ENCODE measurements around the gene RHOC. TPM values are rescaled to one million over a fixed set of nuclear protein-coding genes. Genes with fewer than 3 reads are reported as not detected.

RHOC gene
- total RNA-seq, 1 experiment from 2014 or later, result 154 TPM

- intact Hi-C loops (cut with micrococcal nuclease), result loop anchor here (2.0 to 10.0 kb wide), 3 partner anchors 29 to 179 kb away; partner anchors contain the start of gene MOV10
- ATAC-seq (no peak), DNase-seq (ENCODE audit: low read depth, low spot score) (no peak)
- Histone ChIP-seq H4K20me1 (ENCODE audit: insufficient read depth) (no peaks in the 10 kb centered on the region), H3K9me3 (ENCODE audit: control insufficient read depth in 1 of 2, insufficient read depth in 1 of 2, low read depth in 1 of 2, low read length in 2 of 2) (no peaks in the 10 kb centered on the region), H3K9me2 (ENCODE audit: insufficient read depth) (no peaks in the 10 kb centered on the region), H2AFZ (ENCODE audit: low read depth, low read length, poor library complexity, severe bottlenecking) (no peak overlapping the region), H3K27me3 (ENCODE audit: insufficient read depth, low read length) (no peaks in the 10 kb centered on the region), H3K9ac (ENCODE audit: low read length) (no peak overlapping the region), H3K4me1 (ENCODE audit: control insufficient read depth in 1 of 2, insufficient read depth in 2 of 2, low read length in 2 of 2) (peaks cover 54 to 78% of the 10 kb centered on the region in 2 experiments), H3K27ac (ENCODE audit: low read depth, low read length) (no peak overlapping the region; the same call in 1 of the 2 replicates), H3K79me2 (ENCODE audit: insufficient read depth, low read length) (peaks cover 39% of the 10 kb centered on the region), H3K4me3 (replicated peaks in 1 of 2; ENCODE audit: low read depth in 1 of 2, low read length in 2 of 2) (no peak overlapping the region), H3K4me2 (ENCODE audit: low read length) (peak overlapping the region; percentile 93; the same call in 1 of the 2 replicates), H3K36me3 (ENCODE audit: control insufficient read depth in 1 of 2, insufficient read depth in 2 of 2, low read length in 2 of 2) (peaks cover 2 to 23% of the 10 kb centered on the region in 2 experiments; a peak in 1 of 4 replicates)
- BruUV-seq (replicated peaks), result no TSS peak
- no peak for TF ChIP-seq ZFX (IDR thresholded peaks at IDR 0.05)
- TF ChIP-seq ELF1 (IDR thresholded peaks at IDR 0.05; ENCODE audit: borderline replicate concordance, low read depth), result no peak
- TF ChIP-seq, protein P1, sequence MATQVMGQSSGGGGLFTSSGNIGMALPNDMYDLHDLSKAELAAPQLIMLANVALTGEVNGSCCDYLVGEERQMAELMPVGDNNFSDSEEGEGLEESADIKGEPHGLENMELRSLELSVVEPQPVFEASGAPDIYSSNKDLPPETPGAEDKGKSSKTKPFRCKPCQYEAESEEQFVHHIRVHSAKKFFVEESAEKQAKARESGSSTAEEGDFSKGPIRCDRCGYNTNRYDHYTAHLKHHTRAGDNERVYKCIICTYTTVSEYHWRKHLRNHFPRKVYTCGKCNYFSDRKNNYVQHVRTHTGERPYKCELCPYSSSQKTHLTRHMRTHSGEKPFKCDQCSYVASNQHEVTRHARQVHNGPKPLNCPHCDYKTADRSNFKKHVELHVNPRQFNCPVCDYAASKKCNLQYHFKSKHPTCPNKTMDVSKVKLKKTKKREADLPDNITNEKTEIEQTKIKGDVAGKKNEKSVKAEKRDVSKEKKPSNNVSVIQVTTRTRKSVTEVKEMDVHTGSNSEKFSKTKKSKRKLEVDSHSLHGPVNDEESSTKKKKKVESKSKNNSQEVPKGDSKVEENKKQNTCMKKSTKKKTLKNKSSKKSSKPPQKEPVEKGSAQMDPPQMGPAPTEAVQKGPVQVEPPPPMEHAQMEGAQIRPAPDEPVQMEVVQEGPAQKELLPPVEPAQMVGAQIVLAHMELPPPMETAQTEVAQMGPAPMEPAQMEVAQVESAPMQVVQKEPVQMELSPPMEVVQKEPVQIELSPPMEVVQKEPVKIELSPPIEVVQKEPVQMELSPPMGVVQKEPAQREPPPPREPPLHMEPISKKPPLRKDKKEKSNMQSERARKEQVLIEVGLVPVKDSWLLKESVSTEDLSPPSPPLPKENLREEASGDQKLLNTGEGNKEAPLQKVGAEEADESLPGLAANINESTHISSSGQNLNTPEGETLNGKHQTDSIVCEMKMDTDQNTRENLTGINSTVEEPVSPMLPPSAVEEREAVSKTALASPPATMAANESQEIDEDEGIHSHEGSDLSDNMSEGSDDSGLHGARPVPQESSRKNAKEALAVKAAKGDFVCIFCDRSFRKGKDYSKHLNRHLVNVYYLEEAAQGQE (IDR thresholded peaks at IDR 0.05; ENCODE audit: low read depth), result no peak
- TF ChIP-seq EZH2 (IDR thresholded peaks at IDR 0.05), result no peak
- TF ChIP-seq, protein P2, sequence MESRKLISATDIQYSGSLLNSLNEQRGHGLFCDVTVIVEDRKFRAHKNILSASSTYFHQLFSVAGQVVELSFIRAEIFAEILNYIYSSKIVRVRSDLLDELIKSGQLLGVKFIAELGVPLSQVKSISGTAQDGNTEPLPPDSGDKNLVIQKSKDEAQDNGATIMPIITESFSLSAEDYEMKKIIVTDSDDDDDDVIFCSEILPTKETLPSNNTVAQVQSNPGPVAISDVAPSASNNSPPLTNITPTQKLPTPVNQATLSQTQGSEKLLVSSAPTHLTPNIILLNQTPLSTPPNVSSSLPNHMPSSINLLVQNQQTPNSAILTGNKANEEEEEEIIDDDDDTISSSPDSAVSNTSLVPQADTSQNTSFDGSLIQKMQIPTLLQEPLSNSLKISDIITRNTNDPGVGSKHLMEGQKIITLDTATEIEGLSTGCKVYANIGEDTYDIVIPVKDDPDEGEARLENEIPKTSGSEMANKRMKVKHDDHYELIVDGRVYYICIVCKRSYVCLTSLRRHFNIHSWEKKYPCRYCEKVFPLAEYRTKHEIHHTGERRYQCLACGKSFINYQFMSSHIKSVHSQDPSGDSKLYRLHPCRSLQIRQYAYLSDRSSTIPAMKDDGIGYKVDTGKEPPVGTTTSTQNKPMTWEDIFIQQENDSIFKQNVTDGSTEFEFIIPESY (IDR thresholded peaks at IDR 0.05; ENCODE audit: extremely low read depth, insufficient replicate concordance, low read length), result no peak
- ChIA-PET CTCF (interaction anchor here (1.4 to 1.8 kb wide), 3 partner anchors 12 to 405 kb away, joined by 3 to 13 read pairs (median 5); partner anchors contain the start of genes LRIG2 and PPM1J), RAD21 (ENCODE audit: low non-redundant PET in 1 of 2, low total read pairs in 2 of 2, uncharacterized antibody in 2 of 2, unreplicated experiment in 2 of 2) (interaction anchor here in 1 of 2 experiments (0.6 kb wide), 1 partner anchor 27 kb away, joined by 3 read pairs; no protein-coding TSS in a partner anchor), POLR2A (interaction anchor here (1.1 to 2.6 kb wide), 2 partner anchors 29 to 312 kb away, joined by 3 to 9 read pairs; partner anchors contain the start of gene MOV10)
Observed at GRCh38 chr1:112703706-112704105, 3.2 kb downstream of the RHOC start.

Measured in HCT116 (cell line).